Measurements from ENCODE around the gene PRELID2.
"Not testable (repeated sequence)": the region's sequence is repeated elsewhere in the genome, so short reads cannot be mapped to it uniquely, and the experiment has no call there.

Gene PRELID2

DNA sequence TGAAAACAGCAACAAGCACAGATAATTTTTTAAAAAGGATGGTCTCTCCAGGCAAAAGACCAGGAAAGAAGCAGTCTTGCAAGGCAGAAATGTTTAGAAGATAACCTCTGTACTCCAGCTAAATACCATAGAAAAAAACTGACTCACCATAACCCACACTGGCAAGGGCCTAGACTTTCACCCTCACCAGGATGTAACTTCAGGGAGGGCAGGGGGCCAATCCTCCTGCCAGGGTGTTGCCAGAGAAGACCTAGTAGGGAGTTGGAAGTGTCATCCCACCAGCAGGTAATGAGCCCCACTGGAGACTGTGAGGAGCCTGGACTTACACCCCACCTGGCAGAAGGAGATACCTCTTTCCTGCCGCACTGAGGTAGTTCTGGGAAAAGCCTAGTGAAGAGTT, 97.6 kb downstream of the PRELID2 start:
- DNase-seq, result no peak

DNA sequence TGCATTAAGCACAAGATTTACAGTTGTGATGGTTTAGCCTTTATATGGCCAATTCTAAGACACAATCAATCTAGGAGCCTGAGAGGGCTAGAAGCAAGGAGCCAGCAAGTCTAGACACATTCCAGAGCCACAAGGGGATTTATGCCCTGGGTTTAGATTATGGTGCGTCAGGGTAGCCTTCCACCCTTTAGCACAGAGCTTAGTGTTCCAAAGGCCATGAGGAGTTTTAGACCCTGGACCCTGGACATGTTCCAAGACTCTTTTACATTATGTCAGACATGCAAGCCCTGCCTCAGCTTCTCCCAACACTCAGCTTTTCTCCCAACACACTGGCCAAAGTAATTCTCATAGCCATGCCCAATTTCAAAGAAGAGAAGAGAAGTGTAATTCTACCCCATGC, 105.2 kb downstream of the PRELID2 start:
- not testable (repeated sequence) for DNase-seq

DNA sequence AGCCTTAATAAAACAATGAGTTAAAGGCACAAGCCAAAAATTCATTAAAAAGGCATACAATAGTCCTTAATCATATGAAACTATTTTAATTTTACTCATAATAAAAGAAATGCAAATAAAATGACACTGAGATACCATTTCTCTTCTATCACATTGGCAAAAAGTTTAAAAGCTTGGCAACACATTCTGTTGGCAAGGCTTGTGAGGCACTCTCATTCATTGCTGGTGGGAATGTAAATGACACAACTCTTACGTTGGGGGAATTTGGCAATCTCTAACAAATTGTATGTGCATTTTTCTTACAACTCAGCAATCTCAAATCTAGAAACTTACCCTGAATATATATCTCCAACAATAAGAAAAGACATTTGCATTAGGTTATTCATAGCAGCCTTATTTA, 111.6 kb downstream of the PRELID2 start:
- DNase-seq, result no peak

DNA sequence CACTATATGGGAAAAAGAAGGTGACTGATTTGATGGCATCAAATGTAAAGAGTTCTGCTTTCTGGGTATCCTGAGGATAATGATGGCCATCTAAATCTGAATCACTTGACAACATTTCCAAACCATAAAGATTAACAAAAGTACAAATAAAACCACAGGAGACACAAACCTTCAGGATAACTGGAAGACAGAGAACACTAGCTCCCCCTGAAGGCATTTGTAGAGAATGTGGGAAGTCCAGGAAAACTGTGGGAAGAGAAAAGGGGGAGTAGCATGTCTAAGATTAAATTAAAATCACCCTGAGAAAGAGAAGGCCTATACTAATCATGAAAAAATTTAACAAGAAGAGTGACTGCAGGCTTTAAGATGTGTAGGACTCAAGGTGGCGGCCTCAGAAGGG, 116.2 kb downstream of the PRELID2 start:
- DNase-seq, result no peak

DNA sequence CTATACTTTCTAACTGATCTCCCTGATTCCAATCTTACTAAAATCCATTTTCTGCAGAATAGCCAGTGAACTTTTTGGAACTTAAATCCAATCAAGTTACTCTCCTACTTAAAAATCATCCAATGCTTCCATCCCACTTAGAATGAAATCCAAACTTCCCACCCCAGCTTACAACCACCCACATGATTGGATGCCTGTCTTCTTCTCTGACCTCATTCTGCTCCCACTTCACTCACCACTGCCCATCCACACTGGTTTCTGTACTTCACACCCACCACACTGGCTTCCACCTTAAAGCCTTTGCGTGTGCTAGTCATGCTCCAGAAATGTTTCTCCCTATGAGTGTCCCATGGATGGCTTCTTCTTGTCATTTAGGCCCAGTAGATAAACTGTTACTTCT, 119.7 kb downstream of the PRELID2 start:
- DNase-seq, result no peak

DNA sequence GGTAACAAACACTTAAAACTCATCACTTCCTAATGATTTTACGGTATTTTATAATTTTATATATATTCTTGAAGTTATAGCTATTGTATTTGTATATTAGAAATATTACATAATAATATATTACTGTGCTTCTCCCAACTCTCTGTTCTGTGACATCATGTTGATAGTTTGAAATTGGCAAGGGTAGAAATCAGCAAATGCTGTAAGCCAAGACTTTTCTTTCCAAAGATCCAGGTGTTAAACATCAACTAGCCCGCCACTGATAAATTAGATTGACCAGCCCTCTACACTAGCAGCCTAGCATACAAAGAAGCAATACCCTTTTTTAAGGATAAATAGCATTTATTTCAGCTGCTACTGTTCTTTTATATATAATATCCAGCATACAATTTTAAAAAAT, 122.9 kb downstream of the PRELID2 start:
- no peak for DNase-seq

DNA sequence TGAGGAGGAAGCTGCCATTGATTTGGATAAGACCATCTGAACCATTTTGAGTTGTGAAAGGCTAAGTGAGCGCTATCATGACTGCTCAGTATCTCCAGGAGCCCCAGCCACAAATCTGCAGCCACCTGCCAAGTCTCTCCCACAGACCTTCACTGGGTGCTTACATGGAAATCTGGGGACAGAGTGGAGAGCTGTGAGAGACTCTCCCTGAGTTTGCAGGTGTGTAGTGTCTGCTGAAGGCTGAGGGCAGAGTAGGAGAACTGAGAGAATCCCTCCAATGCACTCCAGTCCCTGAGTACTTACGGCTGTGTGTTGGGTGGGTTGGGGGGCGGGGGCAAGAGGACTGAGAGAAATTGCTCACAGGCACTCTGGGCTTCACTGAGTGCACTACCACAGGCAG, 123.7 kb downstream of the PRELID2 start:
- DNase-seq, result no peak

Data from stimulated activated CD4-positive, alpha-beta T cell treated with anti-CD3 and anti-CD28 coated beads, Interleukin-12 subunit alpha, Interleukin-12 subunit beta, amount 100 ng/mL, for 4 hours (primary cell).